ENCODE results near the gene CCNE1. TPM values are rescaled to one million over a fixed set of nuclear protein-coding genes. Genes with fewer than 3 reads are reported as not detected.

The CCNE1 gene
- total RNA-seq, 3 donors from 2014 or later (not counting 1 experiment from before 2014, with no cell fraction given) = 2.6 to 6.7 (median 2.9) TPM

- Mint-ChIP-seq H3K27me3 (ENCODE audit: low read depth in 2 of 2) (peaks cover 0 to 2% of the 10 kb centered on the region in 2 donors), H3K9me3 (no peaks in the 10 kb centered on the region), H3K4me1 (no peaks in the 10 kb centered on the region), H3K27ac (no peak overlapping the region), H3K36me3 (no peaks in the 10 kb centered on the region), H3K4me3 (no peak overlapping the region)
- 92% methylated on average over 8 of the region's 8 CpGs for WGBS (ENCODE audit: insufficient coverage)
- Histone ChIP-seq H3K9me3 (ENCODE audit: control insufficient read depth, insufficient read depth, low read length) (no peaks in the 10 kb centered on the region), H3K4me3 (ENCODE audit: low read length) (no peak overlapping the region), H3K36me3 (ENCODE audit: control insufficient read depth, insufficient read depth, low read length) (no peaks in the 10 kb centered on the region), H3K4me1 (ENCODE audit: control insufficient read depth, insufficient read depth, low read length) (no peaks in the 10 kb centered on the region), H3K27me3 (ENCODE audit: control insufficient read depth, insufficient read depth, low read length) (no peaks in the 10 kb centered on the region), H3K27ac (ENCODE audit: low read length) (no peak overlapping the region)
- DNase-seq = no peak
- intact Hi-C loops (cut with micrococcal nuclease) = no loop called here
- no peak for ATAC-seq
- TF ChIP-seq CTCF (IDR thresholded peaks at IDR 0.05) = no peak
These were observed 38.6 kb upstream of the CCNE1 start for GRCh38 chr19:29773141-29773540.

- no peak overlapping the region for H3K27ac Mint-ChIP-seq
- no peak overlapping the region for H3K27ac ChIP-seq (ENCODE audit: low read length)
- H3K4me1 ChIP-seq (ENCODE audit: control insufficient read depth, insufficient read depth, low read length) = no peaks in the 10 kb centered on the region
- no peak overlapping the region for H3K4me3 ChIP-seq (ENCODE audit: low read length)
- intact Hi-C loops (cut with micrococcal nuclease) = no loop called here
- H3K9me3 Mint-ChIP-seq = no peaks in the 10 kb centered on the region
- DNase-seq (no peak), ATAC-seq (no peak)
- no peak overlapping the region for H3K4me3 Mint-ChIP-seq
- WGBS (ENCODE audit: insufficient coverage) = 95% methylated on average over 6 of the region's 6 CpGs
- H3K27me3 Mint-ChIP-seq (ENCODE audit: low read depth in 2 of 2) = no peaks in the 10 kb centered on the region
- no peaks in the 10 kb centered on the region for H3K27me3 ChIP-seq (ENCODE audit: control insufficient read depth, insufficient read depth, low read length)
- H3K36me3 ChIP-seq (ENCODE audit: control insufficient read depth, insufficient read depth, low read length) = no peaks in the 10 kb centered on the region
- TF ChIP-seq CTCF (IDR thresholded peaks at IDR 0.05) = no peak
- H3K4me1 Mint-ChIP-seq = no peaks in the 10 kb centered on the region
- H3K36me3 Mint-ChIP-seq = no peaks in the 10 kb centered on the region
- H3K9me3 ChIP-seq (ENCODE audit: control insufficient read depth, insufficient read depth, low read length) = no peaks in the 10 kb centered on the region
These were observed 37.7 kb upstream of the CCNE1 start for GRCh38 chr19:29774126-29774525.

DNA sequence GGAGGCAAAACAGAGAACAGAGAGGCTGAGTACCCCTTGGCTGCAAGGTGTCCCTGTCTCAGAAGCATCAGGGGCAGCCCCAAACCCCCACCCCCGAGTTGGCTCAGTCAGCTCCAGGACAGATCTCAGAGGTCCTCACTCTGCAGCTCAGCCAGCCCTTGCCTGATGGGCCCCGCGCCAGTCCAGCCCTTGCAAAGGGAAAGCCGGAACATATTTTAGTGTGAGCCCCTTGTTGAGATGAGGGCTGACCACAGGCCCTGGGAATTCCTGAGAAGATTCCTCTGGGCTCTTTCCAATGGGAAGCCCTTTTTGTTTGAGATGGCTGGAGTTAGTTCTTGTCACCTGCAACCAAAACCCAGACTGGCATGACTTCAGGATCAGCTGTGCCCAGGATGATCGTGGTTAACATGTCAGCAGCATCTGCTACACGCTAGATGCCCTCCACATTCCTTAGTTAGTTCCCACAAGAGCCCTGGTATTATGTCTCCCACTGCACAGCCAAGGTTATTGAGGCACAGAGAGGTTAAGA is 33.9 kb upstream of the CCNE1 start:
- DNase-seq = no peak
- no peaks in the 10 kb centered on the region for H3K27me3 Mint-ChIP-seq (ENCODE audit: low read depth in 2 of 2)
- no peak for TF ChIP-seq CTCF (IDR thresholded peaks at IDR 0.05)
- Histone ChIP-seq H3K36me3 (ENCODE audit: control insufficient read depth, insufficient read depth, low read length) (no peaks in the 10 kb centered on the region), H3K9me3 (ENCODE audit: control insufficient read depth, insufficient read depth, low read length) (no peaks in the 10 kb centered on the region), H3K4me1 (ENCODE audit: control insufficient read depth, insufficient read depth, low read length) (no peaks in the 10 kb centered on the region), H3K27ac (ENCODE audit: low read length) (no peak overlapping the region), H3K4me3 (ENCODE audit: low read length) (no peak overlapping the region), H3K27me3 (ENCODE audit: control insufficient read depth, insufficient read depth, low read length) (no peaks in the 10 kb centered on the region)
- no peak overlapping the region for H3K27ac Mint-ChIP-seq
- no peak for ATAC-seq
- no peaks in the 10 kb centered on the region for H3K36me3 Mint-ChIP-seq
- 81% methylated on average over 6 of the region's 6 CpGs for WGBS (ENCODE audit: insufficient coverage)
- no peaks in the 10 kb centered on the region for H3K4me1 Mint-ChIP-seq
- H3K4me3 Mint-ChIP-seq = no peak overlapping the region
- intact Hi-C loops (cut with micrococcal nuclease) = no loop called here
- no peaks in the 10 kb centered on the region for H3K9me3 Mint-ChIP-seq

DNA sequence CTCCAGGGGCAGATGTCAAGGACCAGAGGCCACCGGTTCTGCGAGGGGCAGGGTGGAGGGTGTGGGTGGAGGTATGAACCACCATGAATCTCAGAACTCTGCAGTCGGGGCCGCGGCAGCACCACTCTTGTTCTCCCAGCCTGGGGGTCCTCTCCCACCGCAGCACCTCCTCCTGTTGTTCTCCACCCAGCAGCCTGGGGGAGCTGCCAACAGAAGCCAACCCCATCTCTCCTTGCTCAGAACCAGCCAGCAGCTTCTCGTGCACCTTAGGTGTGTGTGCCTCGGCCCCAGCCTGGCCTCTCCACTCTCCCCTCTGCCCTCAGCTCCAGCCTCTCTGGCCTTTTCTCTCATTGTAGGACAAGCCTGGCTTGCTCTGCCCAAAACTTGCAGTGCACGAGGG is 31.9 kb upstream of the CCNE1 start:
- no peak for TF ChIP-seq CTCF (IDR thresholded peaks at IDR 0.05)
- Histone ChIP-seq H3K27me3 (ENCODE audit: control insufficient read depth, insufficient read depth, low read length) (no peaks in the 10 kb centered on the region), H3K36me3 (ENCODE audit: control insufficient read depth, insufficient read depth, low read length) (no peaks in the 10 kb centered on the region), H3K4me1 (ENCODE audit: control insufficient read depth, insufficient read depth, low read length) (no peaks in the 10 kb centered on the region), H3K27ac (ENCODE audit: low read length) (no peak overlapping the region), H3K4me3 (ENCODE audit: low read length) (no peak overlapping the region), H3K9me3 (ENCODE audit: control insufficient read depth, insufficient read depth, low read length) (no peaks in the 10 kb centered on the region)
- ATAC-seq = no peak
- no peaks in the 10 kb centered on the region for H3K27me3 Mint-ChIP-seq (ENCODE audit: low read depth in 2 of 2)
- H3K36me3 Mint-ChIP-seq = no peaks in the 10 kb centered on the region
- H3K4me3 Mint-ChIP-seq = no peak overlapping the region
- 58% methylated on average over 7 of the region's 9 CpGs for WGBS (ENCODE audit: insufficient coverage)
- no peaks in the 10 kb centered on the region for H3K4me1 Mint-ChIP-seq
- H3K27ac Mint-ChIP-seq = no peak overlapping the region
- intact Hi-C loops (cut with micrococcal nuclease) = no loop called here
- H3K9me3 Mint-ChIP-seq = no peaks in the 10 kb centered on the region
- DNase-seq = peak in 1 of 2 donors; percentile 27

All from natural killer cell (primary cell).